Smooth muscle cell of trachea (primary cell): ENCODE data around the gene TMEM108. TPM values are rescaled to one million over a fixed set of nuclear protein-coding genes. Genes with fewer than 3 reads are reported as not detected.

Experiments
- total RNA-seq: library from RNA; depleted of rRNA; stranded (reverse); fragments of >200 nt; gene quantifications from 2 replicates; pipeline ENCODE4 v1.2.1, GENCODE V29; 2014

The TMEM108 gene
- total RNA-seq, result 0.17 TPM in 1 of 2 replicates, not detected in the other

GRCh38 chr3:133038089-133038730 is at the start of gene TMEM108:
Gene TMEM108 (plus strand): TSS chr3:133038391.

GRCh38 chr3:133400006-133400515 is 361.9 kb downstream of the TMEM108 start, which contains the start of gene BFSP2:
Gene BFSP2 (plus strand): TSS chr3:133400056. CDS start chr3:133400084, 28 bp downstream.

